GM12878 (cell line): ENCODE results near the gene FDXR. TPM values are rescaled to one million over a fixed set of nuclear protein-coding genes. Genes with fewer than 3 reads are reported as not detected.

Experiments
- ATAC-seq: fragments of 200-7000 bp; cut with Tn5 transposase; 3 replicates; pipeline ENCODE4 v1.9.1; 2020; ENCODE audit warnings: mild to moderate bottlenecking, moderate library complexity
- BruUV-seq: library from RNA; stranded (reverse); fragments of 400-500 nt; replicated peaks from 2 replicates; lab custom pipeline; 2021; lab: Mats Ljungman, UMichigan
- CTCF ChIA-PET: fragments of 300-600 bp; sonication (Branson Sonifier 250); formaldehyde crosslinking; extraction: SDS; loops from one replicate; lab custom pipeline; 2021; ENCODE audit warnings: inconsistent platforms; lab: Yijun Ruan, JAX
- POLR2A ChIA-PET: fragments of 350-600 bp; formaldehyde crosslinking; extraction: SDS; loops from one replicate; lab custom pipeline; 2021; ENCODE audit warnings: inconsistent platforms; lab: Charles Lee
- RAD21 ChIA-PET: fragments of 300-600 bp; sonication (Branson Sonifier 250); formaldehyde crosslinking; loops from one replicate; lab custom pipeline; 2023; ENCODE audit warnings: antibody characterized with exemption; ENCODE audit not compliant: unreplicated experiment; lab: Charles Lee
- SMC1A ChIA-PET: fragments of 300-600 bp; sonication (Branson Sonifier 250); formaldehyde crosslinking; loops from one replicate; lab custom pipeline; 2023; ENCODE audit not compliant: unreplicated experiment, uncharacterized antibody; lab: Charles Lee
- DNase-seq: peaks from one replicate; pipeline ENCODE4 v3.0.0-alpha.2; 2011; ENCODE audit warnings: low read depth, low spot score
- FAIRE-seq: peaks from 3 replicates; lab custom pipeline; 2011; peaks lifted over from hg19 to GRCh38; lab: Jason Lieb, UNC
- H2AFZ ChIP-seq: 2 replicates; pipeline ENCODE4 v1.6.0; 2011; ENCODE audit warnings: low read depth, low read length, control low read depth; ENCODE audit not compliant: control insufficient read depth
- H3K27ac ChIP-seq: 2 replicates; pipeline ENCODE4 v1.5.1; 2011; ENCODE audit warnings: control low read depth; ENCODE audit not compliant: control insufficient read depth, insufficient read depth
- H3K27me3 ChIP-seq, 2 experiments: replicated peaks in 1 of 2; 2 replicates each; pipeline versions ENCODE4 v1.6.0 to v1.6.1; 2011; ENCODE audit warnings: low read length in 1 of 2; ENCODE audit not compliant: control insufficient read depth in 2 of 2, insufficient read depth in 2 of 2
- H3K36me3 ChIP-seq, 2 experiments: 2 replicates each; pipeline ENCODE4 v1.5.1; 2011; ENCODE audit warnings: low read length in 1 of 2; ENCODE audit not compliant: control insufficient read depth in 2 of 2, insufficient read depth in 2 of 2
- H3K4me1 ChIP-seq: 2 replicates; pipeline ENCODE4 v1.6.1; 2011; ENCODE audit warnings: mild to moderate bottlenecking, low read length, moderate library complexity, mixed read lengths; ENCODE audit not compliant: control insufficient read depth, insufficient read depth
- H3K4me2 ChIP-seq: 2 replicates; pipeline ENCODE4 v1.6.0; 2011; ENCODE audit warnings: control low read depth; ENCODE audit not compliant: control insufficient read depth, insufficient read depth
- H3K4me3 ChIP-seq: fragments of 200-600 bp; sonication (generic); 2 replicates; pipeline ENCODE4 v1.5.1; 2016
- H3K79me2 ChIP-seq: 2 replicates; pipeline ENCODE4 v1.6.0; 2011; ENCODE audit warnings: low read length; ENCODE audit not compliant: control insufficient read depth, insufficient read depth
- H3K9ac ChIP-seq: 2 replicates; pipeline ENCODE4 v1.8.0; 2011; ENCODE audit warnings: low read length, control low read depth, mixed read lengths; ENCODE audit not compliant: control insufficient read depth, insufficient read depth
- H3K9me3 ChIP-seq: replicated peaks from 3 replicates; pipeline ENCODE4 v1.5.1; 2011; ENCODE audit warnings: mild to moderate bottlenecking, low read length; ENCODE audit not compliant: control insufficient read depth, insufficient read depth
- H4K20me1 ChIP-seq: 2 replicates; pipeline ENCODE4 v1.6.0; 2011; ENCODE audit not compliant: control insufficient read depth, insufficient read depth
- ASH2L ChIP-seq: fragments of 300-600, 200-600 bp; sonication (generic); IDR thresholded peaks from 2 replicates; pipeline ENCODE4 v1.6.1; 2017; ENCODE audit warnings: low read depth, mild to moderate bottlenecking, borderline replicate concordance
- BCL11A ChIP-seq: IDR thresholded peaks from 2 replicates; pipeline ENCODE4 v1.6.1; 2011; ENCODE audit warnings: low read depth, low read length
- EED ChIP-seq: sonication (generic); IDR thresholded peaks from 2 replicates; pipeline ENCODE4 v1.6.1; 2016; ENCODE audit warnings: antibody characterized with exemption, low read depth
- ESRRA ChIP-seq: IDR thresholded peaks from 2 replicates; pipeline ENCODE4 v1.6.1; 2012; ENCODE audit warnings: mild to moderate bottlenecking, low read length, improper control_type of control experiment
- HDAC6 ChIP-seq: fragments of 200-600 bp; sonication (generic); IDR thresholded peaks from one replicate; pipeline ENCODE4 v1.8.0; 2017; ENCODE audit warnings: antibody characterized with exemption; ENCODE audit not compliant: unreplicated experiment
- MXI1 ChIP-seq: fragments of 150-350 bp; IDR thresholded peaks from 2 replicates; pipeline ENCODE4 v1.6.1; 2011; ENCODE audit warnings: low read depth, mild to moderate bottlenecking, inconsistent platforms, low read length, improper control_type of control experiment
- NR2F1 ChIP-seq: fragments of 450-650 bp; conservative IDR thresholded peaks from 2 replicates; pipeline ENCODE4 v1.6.1; 2017; ENCODE audit warnings: mild to moderate bottlenecking
- PAX5 ChIP-seq: IDR thresholded peaks from 2 replicates; pipeline ENCODE4 v1.6.1; 2011; ENCODE audit warnings: low read depth, low read length, borderline replicate concordance
- SPI1 ChIP-seq: IDR thresholded peaks from 2 replicates; pipeline ENCODE4 v1.6.1; 2011; ENCODE audit warnings: low read depth, mild to moderate bottlenecking, low read length, moderate library complexity, borderline replicate concordance; ENCODE audit not compliant: insufficient read depth
- ZNF274 ChIP-seq: IDR thresholded peaks from one replicate; pipeline ENCODE4 v1.8.0; 2011; ENCODE audit not compliant: insufficient read length, insufficient read depth
- WGBS: methylation state at CpG from one replicate; pipeline ENCODE4 v1.1.6; 2016; ENCODE audit warnings: low lambda C conversion rate; ENCODE audit not compliant: insufficient replicate concordance, insufficient coverage; ENCODE audit errors: missing lambda C conversion rate; 5-methylcytosine and 5-hydroxymethylcytosine counted together
- in situ Hi-C: fragments of 300-500 bp; cut with MboI; formaldehyde crosslinking; loops from 9 replicates; pipeline ENCODE4 v1.14.3; 2018; ENCODE audit warnings: mixed read lengths
- intact Hi-C: fragments of 100-400 bp; cut with micrococcal nuclease; formaldehyde crosslinking; loops from one replicate; pipeline ENCODE4 v1.14.2; 2022; ENCODE audit not compliant: unreplicated experiment
- polyA plus RNA-seq, 11 experiments: library from polyadenylated mRNA; depleted of rRNA in 4 of 11; unstranded in 6 of 11; stranded (reverse) in 5 of 11; fragments of >200 nt; fragmentation: Nextera tagmentation in 4 of 11; fragmentation: Illumina TruSeq in 1 of 11; extraction: Ambion mirVana in 4 of 11; extraction: Trizol in 1 of 11; gene quantifications; 1 replicate in 1 of 11; 2 replicates in 10 of 11; pipeline versions ENCODE4 v1.2.1 to v1.2.3, GENCODE V29; 2011 to 2016; ENCODE audit warnings: inconsistent platforms in 2 of 11, missing spikeins in 2 of 11, low read depth in 1 of 11
- total RNA-seq, 4 experiments: library from RNA; depleted of rRNA in 3 of 4; stranded (reverse); fragments of >200 nt in 3 of 4; fragmentation: Illumina TruSeq in 1 of 4; extraction: Trizol in 1 of 4; gene quantifications; 2 replicates each; pipeline versions ENCODE4 v1.2.1 to v1.2.3, GENCODE V29; 2013 to 2021
- TF ChIP-seq, protein P1 (sequence below): fragments of 450-650 bp; IDR thresholded peaks from 2 replicates; pipeline ENCODE4 v1.6.1; 2018; ENCODE audit warnings: mild to moderate bottlenecking, low read depth, moderate library complexity; ENCODE audit not compliant: partially characterized antibody

The FDXR gene
- total and polyA plus RNA-seq, 10 of the 15 experiments (the other 5 are each of a cell fraction or from before 2014, with no cell fraction given) = 0.85 to 162 (median 48.2) TPM

- in situ Hi-C loops (no loop called here), intact Hi-C loops (no loop called here)
- Histone ChIP-seq H4K20me1 (no peaks in the 10 kb centered on the region), H3K27me3 (peaks cover 0 to 2% of the 10 kb centered on the region in 2 experiments; a peak in 2 of 4 replicates), H3K36me3 (no peaks in the 10 kb centered on the region), H3K4me2 (no peak overlapping the region), H3K27ac (no peak overlapping the region), H3K9ac (no peak overlapping the region), H3K9me3 (no peaks in the 10 kb centered on the region), H3K4me3 (no peak overlapping the region), H2AFZ (no peak overlapping the region), H3K79me2 (no peaks in the 10 kb centered on the region), H3K4me1 (no peaks in the 10 kb centered on the region)
- ChIA-PET SMC1A (no interaction called here), CTCF (interaction anchor here (1.5 kb wide), 1 partner anchor 103 kb away, joined by 3 read pairs; no protein-coding TSS in a partner anchor), RAD21 (no interaction called here), POLR2A (no interaction called here)
- no TSS peak for BruUV-seq
- TF ChIP-seq MXI1 (no peak), HDAC6 (no peak), SPI1 (no peak), ESRRA (no peak), ASH2L (no peak), NR2F1 (no peak)
- ATAC-seq (no peak), DNase-seq (no peak), FAIRE-seq (no peak)
- 49% methylated on average over 9 of the region's 9 CpGs for WGBS
These were observed 24.0 kb downstream of the FDXR start for GRCh38 chr17:74848656-74849399.

DNA sequence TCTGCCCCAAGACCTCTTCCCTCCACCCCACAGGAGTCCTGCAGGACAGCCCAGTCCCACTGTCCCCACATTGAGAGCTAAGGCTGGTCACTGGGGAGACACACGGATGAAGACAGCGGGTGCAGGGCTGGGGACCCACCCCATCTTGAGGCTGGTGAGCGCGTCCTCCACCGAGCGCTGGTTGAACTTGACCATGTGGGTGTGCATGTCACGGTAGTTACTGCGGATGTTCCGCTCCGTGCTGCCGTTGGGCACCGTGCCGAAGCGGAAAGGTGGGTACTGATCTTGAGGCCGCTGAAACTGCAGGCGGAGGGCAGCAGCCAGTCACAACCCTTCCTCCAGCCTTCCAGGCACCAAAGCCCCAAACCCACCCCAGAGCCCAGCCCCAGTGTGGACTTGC is 26.2 kb downstream of the FDXR start:
- ChIA-PET SMC1A (no interaction called here), CTCF (interaction anchor here (1.9 kb wide), 1 partner anchor 15 kb away, joined by 6 read pairs; no protein-coding TSS in a partner anchor), RAD21 (no interaction called here), POLR2A (no interaction called here)
- TF ChIP-seq ZNF274 (no peak), ESRRA (no peak), EED (no peak), BCL11A (no peak), PAX5 (no peak)
- TF ChIP-seq, protein P1, sequence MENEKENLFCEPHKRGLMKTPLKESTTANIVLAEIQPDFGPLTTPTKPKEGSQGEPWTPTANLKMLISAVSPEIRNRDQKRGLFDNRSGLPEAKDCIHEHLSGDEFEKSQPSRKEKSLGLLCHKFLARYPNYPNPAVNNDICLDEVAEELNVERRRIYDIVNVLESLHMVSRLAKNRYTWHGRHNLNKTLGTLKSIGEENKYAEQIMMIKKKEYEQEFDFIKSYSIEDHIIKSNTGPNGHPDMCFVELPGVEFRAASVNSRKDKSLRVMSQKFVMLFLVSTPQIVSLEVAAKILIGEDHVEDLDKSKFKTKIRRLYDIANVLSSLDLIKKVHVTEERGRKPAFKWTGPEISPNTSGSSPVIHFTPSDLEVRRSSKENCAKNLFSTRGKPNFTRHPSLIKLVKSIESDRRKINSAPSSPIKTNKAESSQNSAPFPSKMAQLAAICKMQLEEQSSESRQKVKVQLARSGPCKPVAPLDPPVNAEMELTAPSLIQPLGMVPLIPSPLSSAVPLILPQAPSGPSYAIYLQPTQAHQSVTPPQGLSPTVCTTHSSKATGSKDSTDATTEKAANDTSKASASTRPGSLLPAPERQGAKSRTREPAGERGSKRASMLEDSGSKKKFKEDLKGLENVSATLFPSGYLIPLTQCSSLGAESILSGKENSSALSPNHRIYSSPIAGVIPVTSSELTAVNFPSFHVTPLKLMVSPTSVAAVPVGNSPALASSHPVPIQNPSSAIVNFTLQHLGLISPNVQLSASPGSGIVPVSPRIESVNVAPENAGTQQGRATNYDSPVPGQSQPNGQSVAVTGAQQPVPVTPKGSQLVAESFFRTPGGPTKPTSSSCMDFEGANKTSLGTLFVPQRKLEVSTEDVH = no peak
- Histone ChIP-seq H3K9me3 (no peaks in the 10 kb centered on the region), H3K27me3 (no peaks in the 10 kb centered on the region), H3K27ac (no peak overlapping the region), H3K9ac (no peak overlapping the region), H3K4me3 (no peak overlapping the region), H3K4me1 (no peaks in the 10 kb centered on the region; the same call in 1 of the 2 replicates), H3K4me2 (no peak overlapping the region), H4K20me1 (no peaks in the 10 kb centered on the region), H3K79me2 (no peaks in the 10 kb centered on the region), H2AFZ (no peak overlapping the region), H3K36me3 (no peaks in the 10 kb centered on the region)
- in situ Hi-C loops = no loop called here
- ATAC-seq = no peak
- DNase-seq = no peak
- FAIRE-seq = no peak
- intact Hi-C loops = no loop called here
- 80% methylated on average over 16 of the region's 16 CpGs for WGBS
- BruUV-seq = no TSS peak
